ENCODE measurements around the gene KDM1A. TPM values are rescaled to one million over a fixed set of nuclear protein-coding genes. Genes with fewer than 3 reads are reported as not detected.

KDM1A gene
- polyA plus RNA-seq, 1 experiment, result 91.8 TPM

DNA sequence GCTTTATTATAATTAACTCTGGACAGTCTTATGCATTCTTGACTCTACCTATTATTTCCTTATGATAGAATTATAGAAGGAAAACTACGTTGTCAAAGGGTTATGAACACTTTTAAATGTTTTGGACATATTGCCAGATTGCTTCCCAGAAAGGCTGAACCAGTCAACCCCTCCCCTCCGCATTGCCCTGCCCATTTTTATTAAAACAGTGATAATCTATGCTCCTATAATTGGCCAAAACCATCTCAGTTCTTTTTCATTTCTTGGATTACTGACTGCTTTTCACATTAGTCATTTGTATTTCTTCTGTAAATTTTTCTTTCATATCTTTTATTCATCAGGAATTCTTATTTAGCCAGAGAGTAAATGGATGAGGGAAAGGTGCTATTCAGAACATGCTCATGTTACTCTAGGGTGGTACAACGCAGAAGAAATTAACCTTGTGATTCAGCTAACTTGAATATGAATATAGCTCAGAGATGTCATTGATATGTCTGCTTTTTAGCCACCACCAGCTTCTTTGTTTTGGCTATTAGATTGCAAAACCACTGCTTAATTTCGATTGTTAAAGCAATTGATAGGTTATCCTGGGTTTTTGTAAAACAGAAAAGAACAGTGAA is 32.1 kb downstream of the KDM1A start:
- no peak overlapping the region for H3K27ac ChIP-seq (ENCODE audit: low read depth, low read length)
- DNase-seq (ENCODE audit: low read depth, low spot score), result no peak
- H3K27me3 ChIP-seq (ENCODE audit: control insufficient read depth, insufficient read depth, low read length), result no peaks in the 10 kb centered on the region
- POLR2A ChIA-PET, result no interaction called here
- TF ChIP-seq, protein P1, sequence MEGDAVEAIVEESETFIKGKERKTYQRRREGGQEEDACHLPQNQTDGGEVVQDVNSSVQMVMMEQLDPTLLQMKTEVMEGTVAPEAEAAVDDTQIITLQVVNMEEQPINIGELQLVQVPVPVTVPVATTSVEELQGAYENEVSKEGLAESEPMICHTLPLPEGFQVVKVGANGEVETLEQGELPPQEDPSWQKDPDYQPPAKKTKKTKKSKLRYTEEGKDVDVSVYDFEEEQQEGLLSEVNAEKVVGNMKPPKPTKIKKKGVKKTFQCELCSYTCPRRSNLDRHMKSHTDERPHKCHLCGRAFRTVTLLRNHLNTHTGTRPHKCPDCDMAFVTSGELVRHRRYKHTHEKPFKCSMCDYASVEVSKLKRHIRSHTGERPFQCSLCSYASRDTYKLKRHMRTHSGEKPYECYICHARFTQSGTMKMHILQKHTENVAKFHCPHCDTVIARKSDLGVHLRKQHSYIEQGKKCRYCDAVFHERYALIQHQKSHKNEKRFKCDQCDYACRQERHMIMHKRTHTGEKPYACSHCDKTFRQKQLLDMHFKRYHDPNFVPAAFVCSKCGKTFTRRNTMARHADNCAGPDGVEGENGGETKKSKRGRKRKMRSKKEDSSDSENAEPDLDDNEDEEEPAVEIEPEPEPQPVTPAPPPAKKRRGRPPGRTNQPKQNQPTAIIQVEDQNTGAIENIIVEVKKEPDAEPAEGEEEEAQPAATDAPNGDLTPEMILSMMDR (IDR thresholded peaks at IDR 0.05; ENCODE audit: low read depth, low read length), result no peak
- H3K9me3 ChIP-seq (ENCODE audit: control insufficient read depth, insufficient read depth, low read length), result no peaks in the 10 kb centered on the region
- no peak overlapping the region for H3K4me3 ChIP-seq (ENCODE audit: low read depth, low read length)
- CTCF ChIA-PET, result no interaction called here

GRCh38 chr1:23057301-23057700 is 38.0 kb downstream of the KDM1A start:
- H3K27me3 ChIP-seq (ENCODE audit: control insufficient read depth, insufficient read depth, low read length), result no peaks in the 10 kb centered on the region
- no peak overlapping the region for H3K27ac ChIP-seq (ENCODE audit: low read depth, low read length)
- TF ChIP-seq, protein P1 (IDR thresholded peaks at IDR 0.05; ENCODE audit: low read depth, low read length), result no peak
- ChIA-PET CTCF (interaction anchor here (1.2 to 1.8 kb wide), 2 partner anchors 10 to 127 kb away, joined by 6 to 7 read pairs; no protein-coding TSS in a partner anchor), POLR2A (no interaction called here)
- no peak for DNase-seq (ENCODE audit: low read depth, low spot score)
- H3K9me3 ChIP-seq (ENCODE audit: control insufficient read depth, insufficient read depth, low read length), result no peaks in the 10 kb centered on the region
- no peak overlapping the region for H3K4me3 ChIP-seq (ENCODE audit: low read depth, low read length)

DNA sequence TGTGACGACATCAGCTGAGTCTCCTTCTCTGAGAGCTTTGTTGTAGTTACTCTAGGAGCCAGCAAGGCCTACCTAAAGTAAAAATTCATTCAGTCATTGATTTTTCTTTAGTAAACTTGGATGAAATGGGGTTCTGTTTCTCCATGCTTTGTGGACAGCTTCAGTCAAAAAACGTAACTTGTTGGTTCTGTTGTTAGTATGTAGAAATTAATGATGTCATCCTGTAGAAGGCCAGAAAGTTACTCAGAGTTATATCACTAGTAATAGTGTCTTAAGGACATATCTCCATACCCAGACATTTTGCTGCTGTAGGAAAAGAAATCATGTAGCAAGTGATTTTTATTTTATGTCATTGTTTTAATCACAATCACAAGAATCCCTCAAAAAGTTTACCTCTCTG is 43.0 kb downstream of the KDM1A start:
- Histone ChIP-seq H3K27ac (ENCODE audit: low read depth, low read length) (no peak overlapping the region), H3K27me3 (ENCODE audit: control insufficient read depth, insufficient read depth, low read length) (no peaks in the 10 kb centered on the region), H3K9me3 (ENCODE audit: control insufficient read depth, insufficient read depth, low read length) (no peaks in the 10 kb centered on the region), H3K4me3 (ENCODE audit: low read depth, low read length) (no peak overlapping the region)
- TF ChIP-seq, protein P1 (IDR thresholded peaks at IDR 0.05; ENCODE audit: low read depth, low read length), result no peak
- no peak for DNase-seq (ENCODE audit: low read depth, low spot score)
- ChIA-PET POLR2A (no interaction called here), CTCF (interaction anchor here (0.9 kb wide), 1 partner anchor 19 kb away, joined by 3 read pairs; no protein-coding TSS in a partner anchor)

DNA sequence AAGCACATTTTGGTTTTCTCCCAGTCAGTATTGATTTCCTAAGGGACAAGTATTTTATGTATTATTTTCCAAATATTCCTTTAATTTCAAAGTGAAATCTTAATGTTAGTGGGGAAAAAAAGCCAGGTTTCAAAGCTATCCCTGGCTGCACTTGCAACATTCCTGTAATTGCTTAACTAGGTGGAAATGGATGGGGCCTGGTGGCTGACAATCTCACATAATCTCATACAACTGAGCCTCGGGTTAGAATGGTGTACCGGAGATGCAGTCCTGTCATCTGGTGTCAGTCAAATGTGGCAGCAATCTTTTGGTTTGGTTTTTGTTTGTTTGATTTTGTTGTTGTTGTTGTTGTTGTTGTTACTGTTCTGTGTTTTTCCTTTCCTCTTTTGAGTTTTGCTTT is 46.1 kb downstream of the KDM1A start:
- ChIA-PET CTCF (no interaction called here), POLR2A (no interaction called here)
- Histone ChIP-seq H3K27ac (ENCODE audit: low read depth, low read length) (no peak overlapping the region), H3K27me3 (ENCODE audit: control insufficient read depth, insufficient read depth, low read length) (no peaks in the 10 kb centered on the region), H3K9me3 (ENCODE audit: control insufficient read depth, insufficient read depth, low read length) (no peaks in the 10 kb centered on the region), H3K4me3 (ENCODE audit: low read depth, low read length) (no peak overlapping the region)
- DNase-seq (ENCODE audit: low read depth, low spot score), result no peak
- TF ChIP-seq, protein P1 (IDR thresholded peaks at IDR 0.05; ENCODE audit: low read depth, low read length), result no peak

DNA sequence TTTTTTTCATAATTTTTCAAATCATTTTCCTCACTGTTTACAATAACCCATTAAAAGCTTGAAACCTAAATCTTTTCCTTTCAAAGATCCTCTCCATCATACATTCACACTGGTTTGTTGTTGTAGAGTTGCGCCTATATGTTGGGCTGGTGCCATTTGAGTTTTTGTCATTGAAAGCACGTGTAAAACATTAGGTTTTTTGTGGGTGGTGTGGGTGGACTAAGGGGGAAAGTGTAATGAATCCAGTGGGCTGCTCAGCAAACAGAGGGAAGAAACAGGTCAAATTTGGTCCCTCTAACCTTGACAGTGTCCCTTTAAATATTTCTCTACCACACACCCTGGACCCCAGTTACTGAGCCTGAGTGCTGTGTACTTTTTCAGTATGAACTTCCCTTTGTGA is 46.8 kb downstream of the KDM1A start:
- Histone ChIP-seq H3K27me3 (ENCODE audit: control insufficient read depth, insufficient read depth, low read length) (no peaks in the 10 kb centered on the region), H3K9me3 (ENCODE audit: control insufficient read depth, insufficient read depth, low read length) (no peaks in the 10 kb centered on the region), H3K4me3 (ENCODE audit: low read depth, low read length) (no peak overlapping the region), H3K27ac (ENCODE audit: low read depth, low read length) (no peak overlapping the region)
- DNase-seq (ENCODE audit: low read depth, low spot score), result no peak
- ChIA-PET CTCF (no interaction called here), POLR2A (no interaction called here)
- TF ChIP-seq, protein P1 (IDR thresholded peaks at IDR 0.05; ENCODE audit: low read depth, low read length), result no peak

Measured in AG04450 (cell line).